HEK293T (cell line): ENCODE measurements around the gene HP.

Experiments
- CTCF ChIA-PET: fragments of 350-600 bp; formaldehyde crosslinking; extraction: SDS; loops from one replicate; lab custom pipeline; 2021; ENCODE audit warnings: antibody characterized with exemption, inconsistent platforms; lab: Yijun Ruan, JAX
- POLR2A ChIA-PET: fragments of 350-600 bp; formaldehyde crosslinking; extraction: SDS; loops from one replicate; lab custom pipeline; 2020; ENCODE audit warnings: antibody characterized with exemption, inconsistent platforms; lab: Yijun Ruan, JAX
- DNase-seq: peaks from one replicate; pipeline ENCODE4 v3.0.0; 2012; ENCODE audit warnings: mixed read lengths; ENCODE audit errors: extremely low spot score
- ARNT ChIP-seq: fragments of 450-650 bp; IDR thresholded peaks from 2 replicates; pipeline ENCODE4 v1.6.1; 2017; ENCODE audit warnings: mild to moderate bottlenecking
- BHLHE40 ChIP-seq: fragments of 450-650 bp; IDR thresholded peaks from 2 replicates; pipeline ENCODE4 v1.6.1; 2016; ENCODE audit warnings: mild to moderate bottlenecking, moderate library complexity, borderline replicate concordance
- CTBP1 ChIP-seq: fragments of 450-650 bp; IDR thresholded peaks from 2 replicates; pipeline ENCODE4 v1.6.1; 2016; ENCODE audit warnings: borderline replicate concordance
- ELF4 ChIP-seq: fragments of 450-650 bp; IDR thresholded peaks from 2 replicates; pipeline ENCODE4 v1.6.1; 2017; ENCODE audit warnings: antibody characterized with exemption
- FOXA1 ChIP-seq: fragments of 450-650 bp; IDR thresholded peaks from 2 replicates; pipeline ENCODE4 v1.6.1; 2016; ENCODE audit warnings: mild to moderate bottlenecking
- FOXK2 ChIP-seq: fragments of 450-650 bp; IDR thresholded peaks from 2 replicates; pipeline ENCODE4 v1.6.1; 2016; ENCODE audit warnings: mild to moderate bottlenecking
- FOXM1 ChIP-seq: fragments of 450-650 bp; IDR thresholded peaks from 2 replicates; pipeline ENCODE4 v1.6.1; 2017; ENCODE audit warnings: mild to moderate bottlenecking, borderline replicate concordance
- HDGF ChIP-seq: fragments of 450-650 bp; IDR thresholded peaks from 2 replicates; pipeline ENCODE4 v1.6.1; 2017; ENCODE audit warnings: antibody characterized with exemption, borderline replicate concordance
- L3MBTL2 ChIP-seq: fragments of 450-650 bp; conservative IDR thresholded peaks from 2 replicates; pipeline ENCODE4 v1.6.1; 2016; ENCODE audit warnings: mild to moderate bottlenecking
- LEF1 ChIP-seq: fragments of 450-650 bp; IDR thresholded peaks from 2 replicates; pipeline ENCODE4 v1.6.1; 2017; ENCODE audit warnings: mild to moderate bottlenecking, borderline replicate concordance
- NFRKB ChIP-seq: fragments of 450-650 bp; IDR thresholded peaks from 2 replicates; pipeline ENCODE4 v1.6.1; 2016; ENCODE audit warnings: mild to moderate bottlenecking, moderate library complexity
- SP1 ChIP-seq: fragments of 450-650 bp; IDR thresholded peaks from 2 replicates; pipeline ENCODE4 v1.6.1; 2017
- SUZ12 ChIP-seq: fragments of 450-650 bp; IDR thresholded peaks from 2 replicates; pipeline ENCODE4 v1.6.1; 2016; ENCODE audit warnings: mild to moderate bottlenecking
- TARDBP ChIP-seq: fragments of 450-650 bp; IDR thresholded peaks from 2 replicates; pipeline ENCODE4 v1.6.1; 2016
- ZNF384 ChIP-seq: fragments of 450-650 bp; IDR thresholded peaks from 2 replicates; pipeline ENCODE4 v1.6.1; 2016
- TF ChIP-seq, protein P1 (sequence below): fragments of 450-650 bp; IDR thresholded peaks from 2 replicates; pipeline ENCODE4 v1.6.1; 2016

The HP gene

DNA sequence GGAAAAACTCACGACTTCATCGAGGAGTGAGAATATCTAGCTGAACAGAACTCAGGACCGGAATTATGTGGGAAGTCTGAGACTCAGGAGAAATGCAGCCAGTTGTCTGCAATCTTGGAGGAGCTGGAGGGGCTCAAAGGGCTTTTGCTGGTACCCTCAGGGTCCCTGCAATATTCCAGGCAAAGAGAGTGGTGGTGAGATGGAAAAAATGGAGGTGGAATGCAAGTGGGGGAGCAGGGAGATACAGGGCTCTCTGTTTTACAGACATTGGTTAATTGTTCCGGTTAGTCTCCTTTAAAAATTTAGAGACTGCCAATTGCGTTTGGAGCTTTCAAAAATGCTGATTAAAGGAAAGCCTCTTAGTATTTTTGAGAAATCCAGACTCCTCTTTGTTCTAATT is 18.2 kb upstream of the HP start:
- DNase-seq: no peak
- POLR2A ChIA-PET: no interaction called here
- TF ChIP-seq LEF1 (no peak), SUZ12 (no peak), ARNT (no peak), BHLHE40 (no peak), L3MBTL2 (no peak), FOXA1 (no peak), ZNF384 (no peak)
- CTCF ChIA-PET: no interaction called here

DNA sequence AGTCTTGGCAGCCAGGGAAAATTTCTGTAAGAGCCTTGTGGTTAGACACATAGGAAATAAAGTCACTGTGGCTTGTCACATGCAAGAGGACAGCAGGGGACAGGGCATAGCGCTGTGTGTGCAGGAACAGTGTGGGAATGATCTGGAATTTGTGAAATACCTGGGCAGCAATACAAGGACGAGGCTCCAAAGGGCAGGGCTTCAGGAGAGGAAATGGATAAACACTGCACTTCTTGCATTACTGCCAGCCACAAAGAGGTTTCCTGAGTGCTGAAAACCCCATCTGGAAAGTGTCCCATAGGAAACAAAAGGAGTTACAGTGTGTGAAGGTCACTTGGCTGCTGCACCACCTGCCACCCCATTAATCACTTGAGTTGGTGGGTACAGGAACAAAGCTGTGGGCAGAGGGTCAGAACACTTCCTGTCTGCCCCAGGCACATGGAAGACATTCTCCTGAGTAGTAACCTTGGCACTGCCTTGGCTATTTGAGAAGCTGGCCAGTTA is 12.1 kb upstream of the HP start:
- no peak for TF ChIP-seq TARDBP
- TF ChIP-seq NFRKB: no peak
- no peak for TF ChIP-seq LEF1
- no peak for TF ChIP-seq ZNF384
- no peak for TF ChIP-seq HDGF
- no peak for TF ChIP-seq SP1
- TF ChIP-seq, protein P1, sequence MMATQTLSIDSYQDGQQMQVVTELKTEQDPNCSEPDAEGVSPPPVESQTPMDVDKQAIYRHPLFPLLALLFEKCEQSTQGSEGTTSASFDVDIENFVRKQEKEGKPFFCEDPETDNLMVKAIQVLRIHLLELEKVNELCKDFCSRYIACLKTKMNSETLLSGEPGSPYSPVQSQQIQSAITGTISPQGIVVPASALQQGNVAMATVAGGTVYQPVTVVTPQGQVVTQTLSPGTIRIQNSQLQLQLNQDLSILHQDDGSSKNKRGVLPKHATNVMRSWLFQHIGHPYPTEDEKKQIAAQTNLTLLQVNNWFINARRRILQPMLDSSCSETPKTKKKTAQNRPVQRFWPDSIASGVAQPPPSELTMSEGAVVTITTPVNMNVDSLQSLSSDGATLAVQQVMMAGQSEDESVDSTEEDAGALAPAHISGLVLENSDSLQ: no peak
- TF ChIP-seq ARNT: no peak
- TF ChIP-seq L3MBTL2: no peak
- TF ChIP-seq BHLHE40: no peak
- no peak for TF ChIP-seq ELF4
- TF ChIP-seq CTBP1: no peak
- no peak for TF ChIP-seq SUZ12
- no peak for TF ChIP-seq FOXK2
- TF ChIP-seq FOXA1: no peak
- DNase-seq: no peak
- ChIA-PET POLR2A (no interaction called here), CTCF (no interaction called here)

DNA sequence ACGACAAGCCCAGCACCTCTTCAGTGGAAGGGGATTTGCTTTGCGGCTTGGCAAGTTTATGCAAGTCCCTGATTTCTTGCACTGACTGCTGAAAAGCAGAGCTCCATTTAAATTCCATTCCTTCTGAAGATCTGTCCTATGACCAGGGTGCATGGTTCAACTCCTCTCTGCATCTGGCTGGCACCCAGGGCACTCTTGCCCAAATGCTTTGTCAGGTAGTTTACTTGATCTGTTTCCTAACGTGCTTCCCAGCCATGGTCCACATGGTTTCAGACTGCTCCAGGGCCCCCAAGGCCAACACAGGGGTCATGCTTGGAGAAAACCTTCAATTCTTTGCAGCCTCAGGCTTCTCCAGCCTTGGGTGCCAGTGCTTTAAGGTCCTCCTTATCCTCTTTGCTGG is 11.2 kb upstream of the HP start:
- CTCF ChIA-PET: no interaction called here
- no peak for TF ChIP-seq FOXA1
- no peak for TF ChIP-seq L3MBTL2
- no peak for TF ChIP-seq FOXM1
- TF ChIP-seq BHLHE40: no peak
- TF ChIP-seq SP1: no peak
- TF ChIP-seq LEF1: no peak
- TF ChIP-seq, protein P1: no peak
- TF ChIP-seq HDGF: no peak
- no peak for TF ChIP-seq ZNF384
- TF ChIP-seq TARDBP: no peak
- TF ChIP-seq NFRKB: no peak
- TF ChIP-seq ELF4: no peak
- no peak for TF ChIP-seq ARNT
- no peak for TF ChIP-seq FOXK2
- TF ChIP-seq CTBP1: no peak
- TF ChIP-seq SUZ12: no peak
- DNase-seq: no peak
- POLR2A ChIA-PET: no interaction called here

DNA sequence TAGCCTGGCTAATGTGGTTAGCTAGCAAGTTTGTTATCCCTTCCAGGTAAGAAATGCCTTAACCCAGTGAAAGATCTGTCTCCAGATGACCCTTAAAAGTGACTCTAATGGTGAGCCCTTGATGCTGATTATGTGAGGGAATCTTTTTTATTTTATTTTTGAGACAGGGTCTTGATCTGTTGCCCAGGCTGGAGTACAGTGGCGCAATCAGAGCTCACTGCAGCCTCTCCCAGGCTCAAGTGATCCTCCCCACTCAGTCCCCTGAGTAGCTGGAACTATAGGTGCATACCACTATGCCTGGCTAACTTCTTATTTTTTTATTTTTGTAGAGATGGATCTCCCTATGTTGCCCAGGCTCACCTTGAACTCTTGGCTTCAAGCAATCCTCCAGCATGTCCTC is 10.8 kb upstream of the HP start:
- CTCF ChIA-PET: no interaction called here
- POLR2A ChIA-PET: no interaction called here

DNA sequence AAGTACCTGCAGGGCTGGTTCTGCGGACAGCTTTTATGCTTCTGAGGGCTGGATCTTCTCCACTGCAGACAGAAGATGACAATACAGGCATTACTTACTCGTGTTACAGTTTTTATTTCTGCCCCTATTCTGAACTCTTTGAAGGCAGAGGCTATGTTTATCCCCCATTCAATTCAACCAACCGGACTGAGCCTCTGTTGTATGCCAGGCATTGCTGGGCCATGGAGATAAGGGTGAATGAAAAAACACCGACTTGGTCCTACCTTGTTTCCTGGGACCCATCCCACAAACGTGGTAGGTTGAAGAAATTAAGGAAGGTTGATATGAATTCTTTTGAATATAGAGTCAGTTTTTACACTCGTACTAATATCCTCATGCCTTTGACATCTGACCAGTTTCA is 10.0 kb upstream of the HP start:
- no peak for TF ChIP-seq ARNT
- TF ChIP-seq, protein P1: no peak
- TF ChIP-seq BHLHE40: no peak
- no peak for TF ChIP-seq ELF4
- no peak for TF ChIP-seq NFRKB
- no peak for TF ChIP-seq HDGF
- TF ChIP-seq CTBP1: no peak
- no peak for TF ChIP-seq FOXK2
- TF ChIP-seq SUZ12: no peak
- POLR2A ChIA-PET: no interaction called here
- no peak for DNase-seq
- CTCF ChIA-PET: no interaction called here

More for the DNA sequence above, 10.8 kb upstream of the HP start:
- DNase-seq: no peak
- no peak for TF ChIP-seq TARDBP
- TF ChIP-seq, protein P1: no peak
- TF ChIP-seq ARNT: no peak

DNA sequence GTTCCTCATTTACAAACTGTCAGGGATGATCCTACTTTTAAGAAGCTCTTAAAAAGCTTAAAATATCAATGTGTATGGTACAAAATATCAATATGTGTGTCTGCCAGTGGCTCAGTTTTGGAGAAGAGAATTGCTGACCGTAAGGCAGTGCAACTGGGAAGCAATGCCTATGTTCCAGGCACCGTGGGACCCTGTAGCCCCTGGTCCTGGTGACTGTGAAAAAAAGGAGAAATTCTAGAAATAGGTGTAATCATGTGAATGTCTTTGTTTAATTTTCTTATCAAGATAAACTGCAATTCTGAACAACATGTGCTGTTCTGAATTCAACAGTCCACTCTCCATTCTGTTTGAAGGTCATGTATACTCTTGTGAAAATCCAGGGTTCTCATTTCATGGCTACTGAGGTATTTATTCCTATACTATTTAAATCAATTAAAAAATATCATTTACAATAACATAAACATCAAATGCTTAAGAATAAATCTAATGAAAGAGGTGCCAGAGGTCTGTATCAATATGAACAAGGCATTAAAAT is 9.4 kb upstream of the HP start:
- ChIA-PET POLR2A (no interaction called here), CTCF (no interaction called here)
- DNase-seq: no peak
- no peak for TF ChIP-seq FOXM1
- TF ChIP-seq, protein P1: no peak
- TF ChIP-seq CTBP1: no peak
- no peak for TF ChIP-seq HDGF
- no peak for TF ChIP-seq FOXA1
- no peak for TF ChIP-seq SUZ12
- TF ChIP-seq ARNT: no peak
- no peak for TF ChIP-seq ELF4
- TF ChIP-seq L3MBTL2: no peak
- no peak for TF ChIP-seq NFRKB
- TF ChIP-seq TARDBP: no peak
- no peak for TF ChIP-seq SP1
- TF ChIP-seq ZNF384: no peak
- TF ChIP-seq BHLHE40: no peak
- TF ChIP-seq LEF1: no peak
- TF ChIP-seq FOXK2: no peak
